B cell (primary cell): ENCODE measurements around the gene ATG12. TPM values are rescaled to one million over a fixed set of nuclear protein-coding genes. Genes with fewer than 3 reads are reported as not detected.

ENCODE experiments used
- ATAC-seq: fragments of 200-7000 bp; cut with Tn5 transposase; one replicate; pipeline ENCODE4 v1.10.0; 2021; ENCODE audit warnings: low read depth, mild to moderate bottlenecking, moderate number of reproducible peaks, moderate library complexity
- CTCF ChIA-PET: fragments of 350-600 bp; sonication (Branson Sonifier 250); formaldehyde crosslinking; loops from one replicate; lab custom pipeline; 2021; ENCODE audit warnings: antibody characterized with exemption, inconsistent platforms; lab: Charles Lee
- POLR2A ChIA-PET: fragments of 350-600 bp; sonication (Branson Sonifier 250); formaldehyde crosslinking; loops from one replicate; lab custom pipeline; 2021; ENCODE audit warnings: antibody characterized with exemption; lab: Charles Lee
- DNase-seq: peaks from one replicate; pipeline ENCODE4 v3.0.0; 2013
- H2AFZ ChIP-seq: 2 replicates; pipeline ENCODE4 v1.6.1; 2012; ENCODE audit warnings: mild to moderate bottlenecking, low read depth, low read length; ENCODE audit not compliant: insufficient read depth, poor library complexity, severe bottlenecking
- H3K27ac ChIP-seq, 2 donors: 1 replicate in 1 of 2; 2 replicates in 1 of 2; pipeline ENCODE4 v1.5.1; 2012 to 2013; ENCODE audit warnings: low read length in 2 of 2, mild to moderate bottlenecking in 2 of 2, moderate library complexity in 1 of 2
- H3K27me3 ChIP-seq, 4 experiments: fragments of 200-600 bp in 1 of 4; sonication (generic) in 1 of 4; replicated peaks in 1 of 4; 1 replicate in 2 of 4; 2 replicates in 2 of 4; pipeline versions ENCODE4 v1.6.1 to v1.7.0; 2013 to 2016; ENCODE audit warnings: low read length in 3 of 4, mild to moderate bottlenecking in 2 of 4, mixed read lengths in 1 of 4, moderate library complexity in 1 of 4; ENCODE audit not compliant: insufficient read depth in 4 of 4, control insufficient read depth in 3 of 4; ENCODE audit errors: control extremely low read depth in 1 of 4
- H3K36me3 ChIP-seq, 2 experiments: replicated peaks in 1 of 2; 1 replicate in 1 of 2; 2 replicates in 1 of 2; pipeline versions ENCODE4 v1.6.1 to v1.7.1; 2013; ENCODE audit warnings: low read length in 1 of 2; ENCODE audit not compliant: insufficient read depth in 2 of 2, control insufficient read depth in 1 of 2; ENCODE audit errors: control extremely low read depth in 1 of 2, extremely low read depth in 1 of 2
- H3K4me1 ChIP-seq, 2 donors: fragments of 200-600 bp in 1 of 2; sonication (generic) in 1 of 2; 1 replicate in 1 of 2; 2 replicates in 1 of 2; pipeline versions ENCODE4 v1.5.1 to v1.6.1; 2013 to 2017; ENCODE audit warnings: low read length in 2 of 2; ENCODE audit not compliant: control insufficient read depth in 2 of 2, insufficient read depth in 2 of 2
- H3K4me2 ChIP-seq: replicated peaks from 2 replicates; pipeline ENCODE3; 2012; ENCODE audit warnings: mild to moderate bottlenecking, low read depth, low read length; ENCODE audit not compliant: poor library complexity, severe bottlenecking
- H3K4me3 ChIP-seq, 5 experiments: fragments of 200-600 bp in 1 of 5; sonication (generic) in 1 of 5; 1 replicate in 3 of 5; 2 replicates in 2 of 5; pipeline versions ENCODE4 v1.5.1 to v1.7.0; 2011 to 2016; ENCODE audit warnings: low read length in 4 of 5, mild to moderate bottlenecking in 4 of 5, low read depth in 2 of 5, control low read depth in 1 of 5, moderate library complexity in 1 of 5; ENCODE audit not compliant: insufficient read depth in 1 of 5; ENCODE audit errors: control extremely low read depth in 1 of 5, extremely low read depth in 1 of 5
- H3K79me2 ChIP-seq: fragments of 200-600 bp; sonication (generic); one replicate; pipeline ENCODE4 v1.6.0; 2016; ENCODE audit warnings: low read length; ENCODE audit not compliant: control insufficient read depth, insufficient read depth
- H3K9ac ChIP-seq: fragments of 200-600 bp; sonication (generic); 2 replicates; pipeline ENCODE4 v1.6.1; 2017; ENCODE audit warnings: mild to moderate bottlenecking, low read length, moderate library complexity
- H3K9me3 ChIP-seq, 3 donors: one replicate each; pipeline versions ENCODE4 v1.6.1 to v1.7.1; 2013; ENCODE audit warnings: low read length in 2 of 3; ENCODE audit not compliant: control insufficient read depth in 2 of 3, insufficient read depth in 1 of 3; ENCODE audit errors: control extremely low read depth in 1 of 3
- H4K20me1 ChIP-seq: 2 replicates; pipeline ENCODE4 v1.6.0; 2012; ENCODE audit warnings: mild to moderate bottlenecking, low read length; ENCODE audit not compliant: insufficient read depth, control insufficient read depth, poor library complexity, severe bottlenecking
- H3K27ac Mint-ChIP-seq: one replicate; pipeline ENCODE4 v1.8.0; 2021; ENCODE audit warnings: mixed read lengths
- H3K27me3 Mint-ChIP-seq: one replicate; pipeline ENCODE4 v1.8.0; 2021; ENCODE audit warnings: mixed read lengths
- H3K4me1 Mint-ChIP-seq: one replicate; pipeline ENCODE4 v1.8.0; 2021; ENCODE audit warnings: mixed read lengths
- H3K4me3 Mint-ChIP-seq: one replicate; pipeline ENCODE4 v1.8.0; 2021; ENCODE audit warnings: mixed read lengths
- H3K9me3 Mint-ChIP-seq: one replicate; pipeline ENCODE4 v1.8.0; 2022; ENCODE audit warnings: mixed read lengths; ENCODE audit not compliant: insufficient read depth
- CTCF ChIP-seq: fragments of 200-600 bp; IDR thresholded peaks from one replicate; pipeline ENCODE4 v1.8.0; 2022; ENCODE audit warnings: antibody characterized with exemption, mild to moderate bottlenecking
- EZH2 ChIP-seq: IDR thresholded peaks from 2 replicates; pipeline ENCODE4 v1.6.1; 2012; ENCODE audit warnings: borderline replicate concordance, low read depth, mild to moderate bottlenecking, moderate library complexity, low read length; ENCODE audit not compliant: insufficient read depth, poor library complexity, severe bottlenecking
- WGBS: methylation state at CpG from one replicate; pipeline ENCODE4 v1.1.5; 2013; ENCODE audit warnings: missing lambda C conversion rate; ENCODE audit not compliant: insufficient coverage; 5-methylcytosine and 5-hydroxymethylcytosine counted together
- intact Hi-C: fragments of 100-400 bp; cut with micrococcal nuclease; formaldehyde crosslinking; loops from one replicate; pipeline ENCODE4 v1.10.0; 2022
- polyA plus RNA-seq: library from polyadenylated mRNA; depleted of rRNA; stranded (reverse); fragments of >200 nt; gene quantifications from 2 replicates; pipeline ENCODE4 v1.2.3, GENCODE V29; 2012
- total RNA-seq, 2 donors: library from RNA; stranded (reverse); fragments of 120-200 nt in 1 of 2; gene quantifications; 1 replicate in 1 of 2; 2 replicates in 1 of 2; pipeline versions ENCODE4 v1.2.3 to v1.2.4, GENCODE V29; 2013 to 2022

ATG12 gene
- total and polyA plus RNA-seq, 2 donors (not counting 1 experiment from before 2014, with no cell fraction given) = 60.8 to 97.5 TPM

DNA sequence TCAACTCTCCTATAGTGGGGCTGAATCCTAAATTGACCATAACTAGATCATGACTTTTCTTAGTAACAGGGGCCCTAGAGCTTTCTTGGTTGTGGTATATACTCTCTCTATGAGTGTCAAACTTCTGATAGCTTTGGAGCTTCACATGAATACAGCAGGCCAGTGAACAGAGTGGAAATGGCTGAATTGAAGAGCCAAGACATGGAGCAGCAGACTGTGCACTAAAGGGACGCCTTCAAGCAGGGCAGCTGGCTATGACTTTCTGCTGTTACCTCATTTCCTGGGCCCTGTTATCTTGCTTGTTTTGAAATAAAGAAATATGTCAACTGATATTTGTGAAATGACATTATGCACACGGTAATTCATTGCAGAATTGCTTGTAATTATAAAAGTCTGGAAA is 41.3 kb downstream of the ATG12 start:
- no peak for ATAC-seq
- no peaks in the 10 kb centered on the region for H3K9me3 ChIP-seq

DNA sequence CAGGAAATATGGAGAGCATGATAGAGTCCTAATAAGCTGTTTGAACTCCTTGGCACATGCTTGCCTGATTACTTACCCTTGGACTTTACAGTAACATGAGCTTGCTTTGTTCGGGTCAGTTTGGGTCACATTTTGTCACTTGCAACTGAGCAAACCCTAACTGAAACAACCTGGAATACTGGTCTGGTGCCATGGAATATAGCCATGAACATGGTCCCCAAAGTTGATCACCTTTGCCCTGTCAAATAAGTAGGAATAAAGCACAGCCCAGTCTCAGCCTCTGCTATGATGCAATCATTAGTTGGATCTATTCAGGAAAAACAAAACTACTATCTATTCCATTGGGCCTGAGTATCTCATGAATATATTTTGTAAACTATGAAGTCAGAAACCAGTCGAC is 43.1 kb downstream of the ATG12 start:
- Mint-ChIP-seq H3K4me1 (no peaks in the 10 kb centered on the region), H3K27me3 (peaks cover 16% of the 10 kb centered on the region), H3K9me3 (no peaks in the 10 kb centered on the region), H3K4me3 (no peak overlapping the region), H3K27ac (no peak overlapping the region)
- 89% methylated on average over 1 of the region's 2 CpGs for WGBS
- Histone ChIP-seq H3K27ac (no peak overlapping the region), H3K4me2 (no peak overlapping the region), H3K9me3 (no peaks in the 10 kb centered on the region), H3K36me3 (no peaks in the 10 kb centered on the region), H4K20me1 (no peaks in the 10 kb centered on the region), H3K4me3 (no peak overlapping the region), H3K27me3 (peaks cover 0 to 11% (median 3%) of the 10 kb centered on the region in 4 experiments), H3K4me1 (no peaks in the 10 kb centered on the region), H2AFZ (no peak overlapping the region), H3K79me2 (no peaks in the 10 kb centered on the region), H3K9ac (no peak overlapping the region)
- POLR2A ChIA-PET = no interaction called here
- TF ChIP-seq CTCF (no peak), EZH2 (no peak)
- DNase-seq (no peak), ATAC-seq (no peak)
- CTCF ChIA-PET = no interaction called here
- intact Hi-C loops = no loop called here

More for the DNA sequence above, 41.3 kb downstream of the ATG12 start:
- Histone ChIP-seq H2AFZ (no peak overlapping the region), H3K4me3 (no peak overlapping the region), H3K27me3 (peaks cover 0 to 10% (median 2%) of the 10 kb centered on the region in 4 experiments), H4K20me1 (no peaks in the 10 kb centered on the region), H3K4me1 (no peaks in the 10 kb centered on the region), H3K79me2 (no peaks in the 10 kb centered on the region), H3K36me3 (no peaks in the 10 kb centered on the region), H3K27ac (no peak overlapping the region), H3K9ac (no peak overlapping the region), H3K4me2 (no peak overlapping the region)
- Mint-ChIP-seq H3K4me3 (no peak overlapping the region), H3K4me1 (no peaks in the 10 kb centered on the region), H3K9me3 (no peaks in the 10 kb centered on the region), H3K27ac (no peak overlapping the region), H3K27me3 (peaks cover 12% of the 10 kb centered on the region)
- POLR2A ChIA-PET = no interaction called here
- TF ChIP-seq EZH2 (no peak), CTCF (no peak)
- intact Hi-C loops = no loop called here
- CTCF ChIA-PET = no interaction called here
- DNase-seq = no peak
- WGBS = 100% methylated on average over 1 of the region's 2 CpGs
